ENCODE measurements around the gene MICAL2. TPM values are rescaled to one million over a fixed set of nuclear protein-coding genes. Genes with fewer than 3 reads are reported as not detected.

The MICAL2 gene
- total RNA-seq, 1 donor from 2014 or later = 372 TPM

DNA sequence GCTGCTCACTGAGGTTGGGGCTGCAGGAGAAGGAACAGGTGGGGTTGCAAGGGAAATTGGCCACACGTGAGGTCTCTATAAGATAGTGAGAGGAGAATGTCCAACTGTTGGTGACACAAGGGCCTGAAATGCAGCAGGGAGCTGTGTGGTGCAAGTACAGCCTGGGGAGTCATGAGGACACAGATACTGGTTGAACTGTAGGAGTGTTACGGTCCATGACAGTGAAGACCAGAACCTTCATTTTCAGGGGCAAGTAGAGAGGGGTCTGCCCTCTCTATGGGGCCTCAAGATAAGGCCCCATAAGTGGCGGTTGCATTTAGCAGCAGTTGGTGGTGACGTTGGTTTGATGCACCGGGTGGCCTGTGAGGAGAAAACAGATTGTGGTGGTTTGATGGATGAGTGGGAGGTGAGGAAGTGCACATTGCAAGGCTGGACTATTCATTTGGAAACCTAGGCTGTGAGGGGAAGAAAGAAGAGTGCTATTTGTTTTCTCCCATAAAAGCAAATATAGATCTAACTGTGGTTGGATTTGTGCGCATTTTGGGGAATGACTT, 39.4 kb downstream of the MICAL2 start:
- peak overlapping the region; percentile 67 for H3K27ac Mint-ChIP-seq (ENCODE audit: unreplicated experiment)
- no peak for DNase-seq (ENCODE audit: low spot score)
- TF ChIP-seq, protein P1, sequence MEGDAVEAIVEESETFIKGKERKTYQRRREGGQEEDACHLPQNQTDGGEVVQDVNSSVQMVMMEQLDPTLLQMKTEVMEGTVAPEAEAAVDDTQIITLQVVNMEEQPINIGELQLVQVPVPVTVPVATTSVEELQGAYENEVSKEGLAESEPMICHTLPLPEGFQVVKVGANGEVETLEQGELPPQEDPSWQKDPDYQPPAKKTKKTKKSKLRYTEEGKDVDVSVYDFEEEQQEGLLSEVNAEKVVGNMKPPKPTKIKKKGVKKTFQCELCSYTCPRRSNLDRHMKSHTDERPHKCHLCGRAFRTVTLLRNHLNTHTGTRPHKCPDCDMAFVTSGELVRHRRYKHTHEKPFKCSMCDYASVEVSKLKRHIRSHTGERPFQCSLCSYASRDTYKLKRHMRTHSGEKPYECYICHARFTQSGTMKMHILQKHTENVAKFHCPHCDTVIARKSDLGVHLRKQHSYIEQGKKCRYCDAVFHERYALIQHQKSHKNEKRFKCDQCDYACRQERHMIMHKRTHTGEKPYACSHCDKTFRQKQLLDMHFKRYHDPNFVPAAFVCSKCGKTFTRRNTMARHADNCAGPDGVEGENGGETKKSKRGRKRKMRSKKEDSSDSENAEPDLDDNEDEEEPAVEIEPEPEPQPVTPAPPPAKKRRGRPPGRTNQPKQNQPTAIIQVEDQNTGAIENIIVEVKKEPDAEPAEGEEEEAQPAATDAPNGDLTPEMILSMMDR (IDR thresholded peaks at IDR 0.05) = no peak
- peaks cover 56% of the 10 kb centered on the region for H3K4me1 Mint-ChIP-seq (ENCODE audit: low read depth)
- no peak overlapping the region for H3K4me3 Mint-ChIP-seq (ENCODE audit: unreplicated experiment)
- peaks cover 19% of the 10 kb centered on the region for H3K36me3 Mint-ChIP-seq (ENCODE audit: low read depth)
- H3K27me3 Mint-ChIP-seq (ENCODE audit: low read depth) = no peaks in the 10 kb centered on the region
- no peaks in the 10 kb centered on the region for H3K9me3 Mint-ChIP-seq (ENCODE audit: low read depth)

DNA sequence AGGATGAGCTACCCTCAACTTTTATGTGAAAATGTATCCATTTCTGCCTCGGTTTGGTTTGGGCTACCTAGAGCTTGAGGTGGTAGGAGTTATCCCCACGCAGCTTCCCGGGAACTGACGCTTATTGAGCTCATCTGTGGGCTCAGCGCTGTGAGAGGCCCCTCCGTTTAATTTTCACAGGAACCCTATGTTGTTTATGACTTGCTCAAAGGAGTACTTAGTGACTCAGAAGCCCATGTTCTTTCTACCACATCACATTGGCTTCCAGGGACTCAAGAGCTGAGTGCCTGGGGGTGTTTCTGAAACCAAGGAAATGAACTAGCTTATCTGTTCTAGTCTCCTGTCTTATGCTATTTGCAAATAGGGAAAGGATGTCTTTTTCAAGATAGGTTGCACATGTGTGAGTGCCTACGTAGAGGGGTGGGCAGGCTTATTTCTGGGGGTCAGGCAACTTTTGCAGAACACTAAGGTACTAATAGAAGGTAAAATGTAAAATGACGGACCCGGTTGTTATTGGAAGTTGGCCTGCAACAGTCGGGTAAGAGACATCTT, 40.5 kb downstream of the MICAL2 start:
- H3K4me1 Mint-ChIP-seq (ENCODE audit: low read depth) = peaks cover 59% of the 10 kb centered on the region
- H3K27me3 Mint-ChIP-seq (ENCODE audit: low read depth) = no peaks in the 10 kb centered on the region

DNA sequence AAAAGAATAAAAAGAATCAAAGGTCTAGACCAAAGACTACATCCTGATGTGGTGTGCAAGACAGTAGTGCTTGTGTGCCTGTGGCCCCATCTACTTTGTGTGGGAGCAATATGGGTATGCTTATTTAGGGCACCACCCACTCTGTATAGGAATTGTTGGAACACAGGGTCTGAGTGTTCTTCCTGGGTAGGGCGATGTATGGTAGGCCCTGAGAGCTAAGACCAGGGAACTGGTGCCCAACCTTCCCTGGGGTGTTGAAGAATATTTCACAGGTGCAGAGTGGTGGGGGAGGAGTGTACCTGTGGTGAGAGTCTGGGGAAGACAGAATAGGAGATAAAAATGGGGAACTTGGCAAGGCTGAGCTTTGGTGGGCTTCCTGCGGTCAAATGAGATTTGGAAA, 41.9 kb downstream of the MICAL2 start:
- Mint-ChIP-seq H3K36me3 (ENCODE audit: low read depth) (peaks cover 16% of the 10 kb centered on the region), H3K4me1 (ENCODE audit: low read depth) (peaks cover 73% of the 10 kb centered on the region)
- TF ChIP-seq, protein P1 (IDR thresholded peaks at IDR 0.05) = no peak

More for the DNA sequence above, 40.5 kb downstream of the MICAL2 start:
- H3K9me3 Mint-ChIP-seq (ENCODE audit: low read depth) = no peaks in the 10 kb centered on the region
- no peak for DNase-seq (ENCODE audit: low spot score)
- H3K4me3 Mint-ChIP-seq (ENCODE audit: unreplicated experiment) = no peak overlapping the region
- H3K27ac Mint-ChIP-seq (ENCODE audit: unreplicated experiment) = peak overlapping the region; percentile 69
- TF ChIP-seq, protein P1 (IDR thresholded peaks at IDR 0.05) = no peak
- peaks cover 22% of the 10 kb centered on the region for H3K36me3 Mint-ChIP-seq (ENCODE audit: low read depth)

DNA sequence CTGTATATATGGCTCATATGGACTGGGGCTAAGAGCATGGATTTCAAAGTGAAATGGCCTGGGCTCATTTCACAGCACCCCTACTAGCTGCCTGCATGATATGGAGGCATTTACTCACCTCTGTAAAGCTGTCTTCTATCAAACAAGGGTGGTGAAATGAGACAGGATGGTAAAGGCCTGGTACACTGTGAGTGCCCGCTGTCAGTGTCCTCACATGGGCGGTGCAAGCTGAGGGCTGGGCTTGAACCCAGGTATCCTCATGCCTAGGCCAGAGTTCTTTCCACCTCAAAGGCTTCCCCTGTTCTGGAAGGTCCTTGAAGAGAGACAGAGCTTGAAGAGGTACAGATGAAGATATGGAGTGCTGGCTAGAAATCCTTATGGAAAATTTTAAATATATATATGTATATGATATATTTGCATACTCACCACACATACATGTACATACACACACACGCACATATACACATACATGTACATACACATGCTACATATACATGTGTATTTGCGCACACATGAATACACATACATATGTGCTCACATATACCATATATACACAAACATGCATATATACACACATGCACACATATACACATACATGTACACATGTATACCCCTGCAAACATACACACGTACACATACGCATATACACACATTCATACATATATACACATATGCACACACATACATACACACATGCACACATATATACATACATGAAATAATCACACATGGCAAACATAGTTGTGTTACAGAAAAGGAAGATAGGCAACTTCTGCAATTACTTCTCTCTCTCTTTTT, 44.7 kb downstream of the MICAL2 start:
- peaks cover 84% of the 10 kb centered on the region for H3K4me1 Mint-ChIP-seq (ENCODE audit: low read depth)
- H3K27ac Mint-ChIP-seq (ENCODE audit: unreplicated experiment) = peak overlapping the region; percentile 76

More for the DNA sequence above, 41.9 kb downstream of the MICAL2 start:
- H3K27ac Mint-ChIP-seq (ENCODE audit: unreplicated experiment) = peak overlapping the region; percentile 13
- H3K4me3 Mint-ChIP-seq (ENCODE audit: unreplicated experiment) = no peak overlapping the region
- DNase-seq (ENCODE audit: low spot score) = no peak
- no peaks in the 10 kb centered on the region for H3K27me3 Mint-ChIP-seq (ENCODE audit: low read depth)
- H3K9me3 Mint-ChIP-seq (ENCODE audit: low read depth) = no peaks in the 10 kb centered on the region

DNA sequence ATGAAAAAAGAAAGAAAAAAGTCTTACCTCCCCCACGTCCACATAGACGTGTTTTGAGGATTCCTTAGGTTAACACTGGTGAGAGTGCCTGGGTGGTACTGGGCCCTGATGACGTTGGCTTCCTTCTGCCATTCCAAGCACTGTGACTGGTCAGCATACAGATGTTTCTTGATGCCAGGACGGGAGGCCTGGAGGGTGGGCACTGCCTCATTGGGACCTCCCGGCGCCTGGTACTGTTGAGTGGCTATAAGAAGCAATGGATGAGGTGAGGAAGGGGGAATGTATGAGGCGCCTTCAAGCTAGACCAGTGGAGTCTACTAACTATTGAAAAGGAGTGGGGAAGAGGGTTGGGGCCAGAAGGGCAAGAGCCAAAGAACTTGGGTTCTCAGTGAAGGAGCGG, 45.3 kb downstream of the MICAL2 start:
- H3K4me1 Mint-ChIP-seq (ENCODE audit: low read depth) = peaks cover 86% of the 10 kb centered on the region
- no peaks in the 10 kb centered on the region for H3K9me3 Mint-ChIP-seq (ENCODE audit: low read depth)
- H3K4me3 Mint-ChIP-seq (ENCODE audit: unreplicated experiment) = no peak overlapping the region
- peak overlapping the region; percentile 99 for H3K27ac Mint-ChIP-seq (ENCODE audit: unreplicated experiment)
- H3K27me3 Mint-ChIP-seq (ENCODE audit: low read depth) = no peaks in the 10 kb centered on the region
- no peak for DNase-seq (ENCODE audit: low spot score)
- TF ChIP-seq, protein P1 (IDR thresholded peaks at IDR 0.05) = no peak
- H3K36me3 Mint-ChIP-seq (ENCODE audit: low read depth) = peaks cover 15% of the 10 kb centered on the region

More for the DNA sequence above, 44.7 kb downstream of the MICAL2 start:
- TF ChIP-seq, protein P1 (IDR thresholded peaks at IDR 0.05) = no peak
- no peaks in the 10 kb centered on the region for H3K9me3 Mint-ChIP-seq (ENCODE audit: low read depth)
- peaks cover 15% of the 10 kb centered on the region for H3K36me3 Mint-ChIP-seq (ENCODE audit: low read depth)
- no peaks in the 10 kb centered on the region for H3K27me3 Mint-ChIP-seq (ENCODE audit: low read depth)
- H3K4me3 Mint-ChIP-seq (ENCODE audit: unreplicated experiment) = no peak overlapping the region
- DNase-seq (ENCODE audit: low spot score) = no peak
